Measurements from ENCODE around the gene SVIP.

SVIP gene

GRCh38 chr11:22787551-22788162 lies 41.9 kb downstream of the SVIP start:
- DNase-seq: peak; percentile 16 to 49

- no peak for DNase-seq
These were observed 42.5 kb downstream of the SVIP start for GRCh38 chr11:22787055-22787454.

- no peak for DNase-seq
These were observed 43.1 kb downstream of the SVIP start for GRCh38 chr11:22786475-22786874.

- no peak for DNase-seq
These were observed 44.4 kb downstream of the SVIP start for GRCh38 chr11:22785251-22785650.

- no peak for DNase-seq
These were observed 48.5 kb downstream of the SVIP start for GRCh38 chr11:22780952-22781593.

GRCh38 chr11:22779850-22780249 lies 49.8 kb downstream of the SVIP start:
- no peak for DNase-seq

- no peak for DNase-seq
These were observed 51.0 kb downstream of the SVIP start for GRCh38 chr11:22778642-22779041.

GRCh38 chr11:22775248-22775647 lies 54.4 kb downstream of the SVIP start:
- no peak for DNase-seq

GRCh38 chr11:22774716-22775115 lies 54.9 kb downstream of the SVIP start:
- no peak for DNase-seq

GRCh38 chr11:22769081-22769480 lies 60.5 kb downstream of the SVIP start:
- DNase-seq: no peak
